Measurements from ENCODE around the gene KRT16.

- TF ChIP-seq PAX8 (IDR thresholded peaks at IDR 0.05) (no peak), CBX5 (IDR thresholded peaks at IDR 0.05; ENCODE audit: low read depth) (no peak)
Observed at GRCh38 chr17:41619036-41619926, 6.7 kb upstream of the KRT16 start.
